GM12891 (cell line): ENCODE data around the gene SARS1.

Experiments
- PAX5 ChIP-seq: IDR thresholded peaks from 2 replicates; pipeline ENCODE4 v1.6.1; 2011; ENCODE audit warnings: low read length, moderate library complexity, mild to moderate bottlenecking; ENCODE audit not compliant: insufficient read depth, severe bottlenecking
- POLR2A ChIP-seq: IDR thresholded peaks from 2 replicates; pipeline ENCODE4 v1.6.1; 2011; ENCODE audit warnings: low read depth, low read length, control low read depth
- POLR2AphosphoS5 ChIP-seq: IDR thresholded peaks from 2 replicates; pipeline ENCODE4 v1.6.1; 2011; ENCODE audit warnings: low read depth, low read length, control low read depth
- POU2F2 ChIP-seq: IDR thresholded peaks from 2 replicates; pipeline ENCODE4 v1.6.1; 2011; ENCODE audit warnings: low read depth, mild to moderate bottlenecking, control low read depth, low read length, moderate library complexity
- TAF1 ChIP-seq: IDR thresholded peaks from 2 replicates; pipeline ENCODE4 v1.6.1; 2011; ENCODE audit warnings: low read depth, low read length, control low read depth

GRCh38 chr1:109185990-109186732, 27.6 kb upstream of the SARS1 start:
- TF ChIP-seq POLR2AphosphoS5: no peak
- TF ChIP-seq POLR2A: no peak
- TF ChIP-seq TAF1: no peak
- no peak for TF ChIP-seq POU2F2
- TF ChIP-seq PAX5: no peak
